Measurements from ENCODE around the gene SPATA31D4. TPM values are rescaled to one million over a fixed set of nuclear protein-coding genes. Genes with fewer than 3 reads are reported as not detected.
"Not testable (repeated sequence)": the region's sequence is repeated elsewhere in the genome, so short reads cannot be mapped to it uniquely, and the experiment has no call there.

The SPATA31D4 gene
- total RNA-seq, 1 experiment from 2014 or later = not detected

DNA sequence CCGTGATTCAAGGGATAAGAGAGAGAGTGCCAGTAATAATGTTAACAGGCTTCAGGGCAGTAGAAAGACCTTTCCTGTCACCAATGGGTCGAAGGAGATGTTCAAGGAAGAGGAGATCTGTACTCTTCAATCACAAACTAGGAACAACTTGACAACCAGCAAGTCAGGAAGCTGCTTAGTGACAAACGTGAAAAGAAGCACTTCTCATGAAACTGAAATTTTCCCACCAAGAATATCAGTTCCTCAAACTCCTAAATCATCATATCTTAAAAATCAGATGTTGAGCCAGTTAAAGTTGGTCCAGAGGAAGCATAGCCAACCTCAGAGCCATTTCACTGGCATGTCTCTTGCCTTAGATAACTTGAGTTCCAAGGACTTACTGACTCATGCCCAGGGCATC, 5.3 kb downstream of the SPATA31D4 start:
- H3K4me3 Mint-ChIP-seq (ENCODE audit: unreplicated experiment); POLR2A ChIA-PET; intact Hi-C loops (cut with micrococcal nuclease); H3K27ac Mint-ChIP-seq (ENCODE audit: low read depth, unreplicated experiment); H3K27me3 Mint-ChIP-seq (ENCODE audit: insufficient read depth, unreplicated experiment); BruUV-seq (replicated peaks); DNase-seq (ENCODE audit: unreplicated experiment); H3K36me3 Mint-ChIP-seq (ENCODE audit: insufficient read depth, unreplicated experiment); H3K4me1 Mint-ChIP-seq (ENCODE audit: insufficient read depth, unreplicated experiment); H3K9me3 Mint-ChIP-seq (ENCODE audit: unreplicated experiment): not testable (repeated sequence)
- CTCF ChIA-PET = interaction anchor here (0.6 kb wide), 1 partner anchor 228 kb away, joined by 4 read pairs; no protein-coding TSS in a partner anchor

DNA sequence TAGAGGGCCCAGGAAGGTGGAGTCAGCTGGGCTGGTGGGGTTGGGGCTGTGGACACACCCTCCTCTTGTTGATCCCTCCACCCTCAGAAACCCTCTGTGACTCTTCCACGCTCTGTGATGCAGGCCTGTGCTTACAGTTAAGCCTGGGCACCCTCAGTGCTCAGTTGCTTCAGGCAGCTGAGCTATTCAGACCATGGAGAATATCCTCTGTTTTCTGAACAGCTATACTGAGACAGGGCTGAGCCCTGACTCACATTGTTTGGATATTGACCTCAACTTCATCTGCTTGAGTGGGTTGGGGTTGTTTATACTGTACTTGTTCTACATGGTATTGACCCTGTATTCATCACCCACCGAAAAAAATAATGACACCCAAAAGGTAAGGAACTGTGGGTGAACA, 15.2 kb downstream of the SPATA31D4 start, which contains the start of gene SPATA31D3:
Gene SPATA31D3, plus strand, starts transcription at position 108 of the 400 bp plus-strand sequence. Its CDS starts 86 bp downstream, at position 194.
- H3K27ac Mint-ChIP-seq (ENCODE audit: low read depth, unreplicated experiment); intact Hi-C loops (cut with micrococcal nuclease); CTCF ChIA-PET; BruUV-seq (replicated peaks); H3K4me3 Mint-ChIP-seq (ENCODE audit: unreplicated experiment); H3K36me3 Mint-ChIP-seq (ENCODE audit: insufficient read depth, unreplicated experiment); H3K9me3 Mint-ChIP-seq (ENCODE audit: unreplicated experiment); DNase-seq (ENCODE audit: unreplicated experiment); H3K4me1 Mint-ChIP-seq (ENCODE audit: insufficient read depth, unreplicated experiment); H3K27me3 Mint-ChIP-seq (ENCODE audit: insufficient read depth, unreplicated experiment); POLR2A ChIA-PET: not testable (repeated sequence)

DNA sequence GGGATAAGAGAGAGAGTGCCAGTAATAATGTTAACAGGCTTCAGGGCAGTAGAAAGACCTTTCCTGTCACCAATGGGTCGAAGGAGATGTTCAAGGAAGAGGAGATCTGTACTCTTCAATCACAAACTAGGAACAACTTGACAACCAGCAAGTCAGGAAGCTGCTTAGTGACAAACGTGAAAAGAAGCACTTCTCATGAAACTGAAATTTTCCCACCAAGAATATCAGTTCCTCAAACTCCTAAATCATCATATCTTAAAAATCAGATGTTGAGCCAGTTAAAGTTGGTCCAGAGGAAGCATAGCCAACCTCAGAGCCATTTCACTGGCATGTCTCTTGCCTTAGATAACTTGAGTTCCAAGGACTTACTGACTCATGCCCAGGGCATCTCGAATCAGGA, 20.4 kb downstream of the SPATA31D4 start:
- H3K36me3 Mint-ChIP-seq (ENCODE audit: insufficient read depth, unreplicated experiment); DNase-seq (ENCODE audit: unreplicated experiment); H3K27ac Mint-ChIP-seq (ENCODE audit: low read depth, unreplicated experiment); H3K27me3 Mint-ChIP-seq (ENCODE audit: insufficient read depth, unreplicated experiment); POLR2A ChIA-PET; intact Hi-C loops (cut with micrococcal nuclease); H3K4me1 Mint-ChIP-seq (ENCODE audit: insufficient read depth, unreplicated experiment); H3K9me3 Mint-ChIP-seq (ENCODE audit: unreplicated experiment); BruUV-seq (replicated peaks); CTCF ChIA-PET; H3K4me3 Mint-ChIP-seq (ENCODE audit: unreplicated experiment): not testable (repeated sequence)

DNA sequence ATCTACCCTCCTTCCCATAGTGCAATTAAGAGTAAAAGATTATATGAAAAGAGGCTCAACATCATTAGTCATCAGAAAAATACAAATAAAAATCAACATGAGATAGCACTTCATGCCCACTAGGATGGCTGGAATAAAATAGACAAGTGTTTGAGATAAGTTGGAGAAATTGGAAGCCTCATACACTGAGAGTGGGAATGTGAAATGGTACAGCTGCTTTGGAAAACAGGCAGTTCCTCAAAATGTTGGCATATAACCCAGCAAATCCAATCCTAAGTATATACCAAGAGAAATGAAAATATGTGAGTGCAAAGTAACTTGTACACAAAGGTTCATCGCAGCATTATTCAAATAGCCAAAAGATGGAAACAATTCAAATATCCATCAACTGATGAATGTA, 24.9 kb downstream of the SPATA31D4 start:
- no peak for DNase-seq (ENCODE audit: unreplicated experiment)
- TF ChIP-seq, protein P1, sequence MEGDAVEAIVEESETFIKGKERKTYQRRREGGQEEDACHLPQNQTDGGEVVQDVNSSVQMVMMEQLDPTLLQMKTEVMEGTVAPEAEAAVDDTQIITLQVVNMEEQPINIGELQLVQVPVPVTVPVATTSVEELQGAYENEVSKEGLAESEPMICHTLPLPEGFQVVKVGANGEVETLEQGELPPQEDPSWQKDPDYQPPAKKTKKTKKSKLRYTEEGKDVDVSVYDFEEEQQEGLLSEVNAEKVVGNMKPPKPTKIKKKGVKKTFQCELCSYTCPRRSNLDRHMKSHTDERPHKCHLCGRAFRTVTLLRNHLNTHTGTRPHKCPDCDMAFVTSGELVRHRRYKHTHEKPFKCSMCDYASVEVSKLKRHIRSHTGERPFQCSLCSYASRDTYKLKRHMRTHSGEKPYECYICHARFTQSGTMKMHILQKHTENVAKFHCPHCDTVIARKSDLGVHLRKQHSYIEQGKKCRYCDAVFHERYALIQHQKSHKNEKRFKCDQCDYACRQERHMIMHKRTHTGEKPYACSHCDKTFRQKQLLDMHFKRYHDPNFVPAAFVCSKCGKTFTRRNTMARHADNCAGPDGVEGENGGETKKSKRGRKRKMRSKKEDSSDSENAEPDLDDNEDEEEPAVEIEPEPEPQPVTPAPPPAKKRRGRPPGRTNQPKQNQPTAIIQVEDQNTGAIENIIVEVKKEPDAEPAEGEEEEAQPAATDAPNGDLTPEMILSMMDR (IDR thresholded peaks at IDR 0.05; ENCODE audit: unreplicated experiment) = no peak
- intact Hi-C loops (cut with micrococcal nuclease) = no loop called here
- CTCF ChIA-PET = no interaction called here
- no peak overlapping the region for H3K27ac Mint-ChIP-seq (ENCODE audit: low read depth, unreplicated experiment)
- H3K36me3 Mint-ChIP-seq (ENCODE audit: insufficient read depth, unreplicated experiment) = peaks cover 12% of the 10 kb centered on the region
- H3K4me3 Mint-ChIP-seq (ENCODE audit: unreplicated experiment) = no peak overlapping the region
- peaks cover 23% of the 10 kb centered on the region for H3K9me3 Mint-ChIP-seq (ENCODE audit: unreplicated experiment)
- no TSS peak for BruUV-seq (replicated peaks)
- POLR2A ChIA-PET = no interaction called here
- H3K27me3 Mint-ChIP-seq (ENCODE audit: insufficient read depth, unreplicated experiment) = no peaks in the 10 kb centered on the region
- no peaks in the 10 kb centered on the region for H3K4me1 Mint-ChIP-seq (ENCODE audit: insufficient read depth, unreplicated experiment)

DNA sequence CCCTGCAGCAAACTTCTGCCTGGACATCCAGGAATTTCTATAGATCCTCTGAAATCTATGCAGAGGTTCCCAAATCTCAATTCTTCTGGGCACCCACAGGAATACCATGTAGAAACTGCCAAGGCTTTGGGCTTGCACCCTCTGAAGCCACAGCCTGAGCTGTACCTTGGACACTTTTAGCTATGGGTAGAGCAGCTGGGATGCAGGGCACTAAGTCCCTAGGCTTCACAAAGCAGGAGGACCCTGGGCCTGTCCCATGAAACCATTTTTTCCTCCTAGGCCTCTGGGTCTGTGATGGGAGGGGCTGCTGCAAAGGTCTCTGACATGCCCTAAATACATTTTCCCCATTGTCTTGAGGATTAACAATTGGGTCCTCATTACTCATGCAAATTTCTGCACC, 27.4 kb downstream of the SPATA31D4 start:
- H3K9me3 Mint-ChIP-seq (ENCODE audit: unreplicated experiment) = peaks cover 23% of the 10 kb centered on the region
- H3K27me3 Mint-ChIP-seq (ENCODE audit: insufficient read depth, unreplicated experiment) = no peaks in the 10 kb centered on the region
- ChIA-PET POLR2A (no interaction called here), CTCF (no interaction called here)
- no peak overlapping the region for H3K27ac Mint-ChIP-seq (ENCODE audit: low read depth, unreplicated experiment)
- intact Hi-C loops (cut with micrococcal nuclease) = no loop called here
- no peak for DNase-seq (ENCODE audit: unreplicated experiment)
- no peak overlapping the region for H3K4me3 Mint-ChIP-seq (ENCODE audit: unreplicated experiment)
- TF ChIP-seq, protein P1 (IDR thresholded peaks at IDR 0.05; ENCODE audit: unreplicated experiment) = no peak
- no peaks in the 10 kb centered on the region for H3K4me1 Mint-ChIP-seq (ENCODE audit: insufficient read depth, unreplicated experiment)
- H3K36me3 Mint-ChIP-seq (ENCODE audit: insufficient read depth, unreplicated experiment) = peaks cover 12% of the 10 kb centered on the region
- no TSS peak for BruUV-seq (replicated peaks)

Measured in MCF 10A (cell line).